ENCODE results near the gene JMJD1C.

The JMJD1C gene

GRCh38 chr10:63487990-63488389 lies 22.2 kb upstream of the JMJD1C start:
- H3K79me2 ChIP-seq (ENCODE audit: insufficient read depth, low read length) = peaks cover 66% of the 10 kb centered on the region
- no peaks in the 10 kb centered on the region for H3K27me3 ChIP-seq (ENCODE audit: insufficient read depth, low read length, poor library complexity, severe bottlenecking)

DNA sequence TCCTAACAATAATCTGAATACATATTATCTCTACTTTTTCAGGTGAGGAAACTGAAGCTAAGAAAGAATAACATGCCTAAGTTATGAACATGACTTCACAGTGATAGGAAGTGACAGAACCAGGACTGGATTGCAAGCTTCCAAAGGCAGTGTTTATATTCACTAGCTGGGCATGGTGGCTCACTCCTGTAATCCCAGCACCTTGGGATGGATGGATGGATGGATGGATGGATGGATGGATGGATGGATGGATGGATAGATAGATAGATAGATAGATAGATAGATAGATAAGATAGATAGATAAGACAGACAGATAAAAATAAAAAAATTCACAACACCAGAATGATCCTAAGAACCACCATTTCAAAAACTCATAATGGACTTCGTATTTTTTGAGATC lies 18.2 kb upstream of the JMJD1C start:
- H3K27me3 ChIP-seq (ENCODE audit: insufficient read depth, low read length, poor library complexity, severe bottlenecking) = no peaks in the 10 kb centered on the region
- peaks cover 7% of the 10 kb centered on the region for H4K20me1 ChIP-seq (ENCODE audit: insufficient read depth, low read length, poor library complexity, severe bottlenecking)
- H3K79me2 ChIP-seq (ENCODE audit: insufficient read depth, low read length) = peaks cover 78% of the 10 kb centered on the region
- H3K9me2 ChIP-seq (replicated peaks; ENCODE audit: low read depth, low read length) = no peaks in the 10 kb centered on the region
- H3F3A ChIP-seq (ENCODE audit: low read depth) = no peaks in the 10 kb centered on the region
- no peak overlapping the region for H3K9ac ChIP-seq (ENCODE audit: low read depth, low read length, poor library complexity, severe bottlenecking)
- no peaks in the 10 kb centered on the region for H3K36me3 ChIP-seq (ENCODE audit: insufficient read depth, low read length)
- no peak for TF ChIP-seq EZH2phosphoT487 (IDR thresholded peaks at IDR 0.05; ENCODE audit: borderline replicate concordance)
- no peak for TF ChIP-seq CTCF (conservative IDR thresholded peaks at IDR 0.05; ENCODE audit: low read length)
- no peaks in the 10 kb centered on the region for H3K9me3 ChIP-seq (ENCODE audit: insufficient read depth, low read depth, low read length)
- H3K4me1 ChIP-seq (ENCODE audit: insufficient read depth, low read length, poor library complexity, severe bottlenecking) = peaks cover 6% of the 10 kb centered on the region
- H3K4me2 ChIP-seq (ENCODE audit: low read depth, low read length, poor library complexity, severe bottlenecking) = no peak overlapping the region
- H3K4me3 ChIP-seq (ENCODE audit: low read length, poor library complexity, severe bottlenecking) = no peak overlapping the region
- H2AFZ ChIP-seq (ENCODE audit: low read length) = no peak overlapping the region

More at GRCh38 chr10:63487990-63488389, 22.2 kb upstream of the JMJD1C start:
- Histone ChIP-seq H3F3A (ENCODE audit: low read depth) (no peaks in the 10 kb centered on the region), H3K36me3 (ENCODE audit: insufficient read depth, low read length) (no peaks in the 10 kb centered on the region; the same call in 1 of the 2 replicates), H3K4me1 (ENCODE audit: insufficient read depth, low read length, poor library complexity, severe bottlenecking) (peaks cover 13% of the 10 kb centered on the region), H3K9me3 (ENCODE audit: insufficient read depth, low read depth, low read length) (no peaks in the 10 kb centered on the region), H4K20me1 (ENCODE audit: insufficient read depth, low read length, poor library complexity, severe bottlenecking) (peaks cover 7% of the 10 kb centered on the region), H3K9ac (ENCODE audit: low read depth, low read length, poor library complexity, severe bottlenecking) (no peak overlapping the region), H2AFZ (ENCODE audit: low read length) (no peak overlapping the region), H3K4me2 (ENCODE audit: low read depth, low read length, poor library complexity, severe bottlenecking) (no peak overlapping the region), H3K9me2 (replicated peaks; ENCODE audit: low read depth, low read length) (no peaks in the 10 kb centered on the region), H3K4me3 (ENCODE audit: low read length, poor library complexity, severe bottlenecking) (no peak overlapping the region)
- no peak for TF ChIP-seq CTCF (conservative IDR thresholded peaks at IDR 0.05; ENCODE audit: low read length)
- no peak for TF ChIP-seq EZH2phosphoT487 (IDR thresholded peaks at IDR 0.05; ENCODE audit: borderline replicate concordance)

DNA sequence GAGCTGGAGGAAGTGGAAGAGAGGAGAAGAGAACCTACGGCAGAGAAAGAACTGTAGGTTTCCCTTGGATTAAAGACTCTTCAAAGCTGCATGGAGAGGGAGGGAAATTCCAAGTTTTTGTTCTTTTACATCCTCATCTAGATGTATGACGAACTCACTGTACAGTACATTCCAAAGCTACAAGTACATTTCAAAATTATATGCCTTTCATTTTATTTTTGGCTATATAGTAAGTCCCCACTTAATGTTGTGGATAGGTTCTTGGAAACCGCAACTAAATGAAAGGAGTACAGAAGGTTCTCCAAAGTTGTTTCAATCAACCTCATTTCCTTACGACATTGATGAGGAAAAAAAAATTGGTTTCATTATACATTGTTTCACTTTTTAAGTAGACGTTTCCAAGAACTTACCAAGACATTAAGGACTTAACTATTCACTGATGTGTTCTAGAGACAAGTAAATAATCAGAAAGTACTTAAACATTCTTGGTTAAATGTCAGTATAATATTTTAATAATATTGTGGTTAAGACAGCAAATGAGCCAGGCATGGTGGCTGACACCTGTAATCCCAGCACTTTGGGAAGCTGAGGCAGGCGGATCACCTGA lies 16.1 kb upstream of the JMJD1C start:
- Histone ChIP-seq H3K9ac (ENCODE audit: low read depth, low read length, poor library complexity, severe bottlenecking) (no peak overlapping the region), H4K20me1 (ENCODE audit: insufficient read depth, low read length, poor library complexity, severe bottlenecking) (peaks cover 14% of the 10 kb centered on the region), H3K4me1 (ENCODE audit: insufficient read depth, low read length, poor library complexity, severe bottlenecking) (peaks cover 5% of the 10 kb centered on the region), H3F3A (ENCODE audit: low read depth) (no peaks in the 10 kb centered on the region), H3K9me3 (ENCODE audit: insufficient read depth, low read depth, low read length) (no peaks in the 10 kb centered on the region), H3K4me2 (ENCODE audit: low read depth, low read length, poor library complexity, severe bottlenecking) (no peak overlapping the region), H3K27me3 (ENCODE audit: insufficient read depth, low read length, poor library complexity, severe bottlenecking) (no peaks in the 10 kb centered on the region), H3K79me2 (ENCODE audit: insufficient read depth, low read length) (peaks cover 81% of the 10 kb centered on the region), H2AFZ (ENCODE audit: low read length) (no peak overlapping the region), H3K4me3 (ENCODE audit: low read length, poor library complexity, severe bottlenecking) (no peak overlapping the region), H3K36me3 (ENCODE audit: insufficient read depth, low read length) (no peaks in the 10 kb centered on the region), H3K9me2 (replicated peaks; ENCODE audit: low read depth, low read length) (no peaks in the 10 kb centered on the region)
- TF ChIP-seq EZH2phosphoT487 (IDR thresholded peaks at IDR 0.05; ENCODE audit: borderline replicate concordance) (no peak), CTCF (conservative IDR thresholded peaks at IDR 0.05; ENCODE audit: low read length) (no peak)

Data from Loucy (cell line).